OCI-M2 (cell line): ENCODE results near the gene SKIDA1.

Experiments
- DNase-seq: peaks from one replicate; lab custom pipeline; 2025; ENCODE audit not compliant: unreplicated experiment; lab: John Stamatoyannopoulos, UW

SKIDA1 gene

DNA sequence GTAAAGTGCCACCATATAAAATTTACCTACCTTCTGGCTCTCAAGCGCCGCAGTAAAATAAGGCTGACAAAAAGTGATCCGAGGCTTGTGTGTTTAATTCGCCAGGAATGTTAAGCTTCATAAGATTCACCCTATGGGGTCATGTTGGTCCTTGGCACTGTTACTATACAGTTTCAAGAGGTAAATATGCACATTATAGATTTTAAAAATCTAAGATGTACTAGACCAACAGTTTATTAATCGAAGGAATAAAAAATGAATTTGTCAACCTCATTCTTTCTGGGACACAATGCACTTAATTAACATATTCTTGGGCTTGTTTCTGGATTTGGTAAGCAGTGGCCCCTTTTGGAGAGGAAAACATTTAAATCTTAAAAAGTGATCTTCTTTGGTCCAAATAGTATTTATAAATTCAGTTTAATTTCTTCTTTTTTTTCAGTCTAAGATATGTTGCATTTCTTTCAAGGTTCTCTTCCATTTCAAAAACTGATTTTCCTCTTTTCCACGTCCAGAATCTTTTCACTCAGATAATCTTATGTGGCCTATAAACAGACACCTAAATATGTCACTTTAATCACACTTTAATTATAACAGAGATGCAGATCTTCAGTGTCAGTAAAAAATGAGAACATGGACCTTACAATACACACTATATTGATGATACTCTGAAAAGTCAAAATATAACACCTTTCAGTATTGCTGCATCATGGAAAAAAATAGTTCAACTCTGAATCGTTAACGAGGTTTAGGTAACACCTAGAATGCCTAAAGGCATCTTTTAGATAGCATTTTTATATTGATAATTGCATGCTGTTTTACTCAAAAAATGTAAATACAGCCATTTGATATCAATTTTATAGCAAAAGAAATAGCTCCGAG, 3.8 kb upstream of the SKIDA1 start:
- DNase-seq: no peak

DNA sequence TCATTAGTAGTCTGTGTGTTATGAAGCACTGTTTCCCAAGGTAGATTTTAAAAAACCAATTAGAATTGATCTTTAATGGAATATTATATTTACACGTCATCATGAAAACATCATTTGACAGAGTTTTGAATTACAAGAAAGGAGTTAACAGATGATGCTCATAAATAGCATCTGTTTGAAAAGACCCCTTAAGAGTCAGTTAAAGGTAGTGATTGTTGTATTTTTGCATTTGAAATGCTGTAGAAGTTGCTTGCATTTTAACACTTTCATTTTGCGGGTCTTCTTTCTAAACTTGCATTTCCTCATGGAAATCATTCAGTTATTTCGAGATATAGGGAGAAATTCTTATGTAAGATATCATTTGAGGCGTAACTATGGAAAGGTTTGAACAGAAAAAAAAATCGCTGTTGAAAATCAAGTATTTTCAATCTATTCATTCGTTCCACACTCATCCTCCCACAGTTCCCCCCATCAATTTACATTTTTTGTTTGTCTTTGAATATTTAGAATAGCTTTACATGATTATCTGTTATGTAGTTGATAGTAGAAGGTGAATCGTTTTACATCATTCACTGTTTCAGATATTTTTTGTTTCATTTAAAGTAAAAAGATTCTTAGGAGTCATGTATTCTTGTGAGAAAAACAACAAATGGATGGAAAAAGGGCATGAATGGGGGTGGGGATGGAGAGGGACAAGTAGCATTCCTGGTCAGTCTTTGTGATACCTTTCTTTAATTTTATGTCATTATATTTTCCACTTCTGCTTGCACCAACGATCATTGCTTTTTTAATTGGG, 3.0 kb upstream of the SKIDA1 start:
- no peak for DNase-seq

GRCh38 chr10:21527598-21528235, 2.2 kb upstream of the SKIDA1 start:
- no peak for DNase-seq

- DNase-seq: no peak
Measured at GRCh38 chr10:21526860-21527597, 1.5 kb upstream of the SKIDA1 start.

DNA sequence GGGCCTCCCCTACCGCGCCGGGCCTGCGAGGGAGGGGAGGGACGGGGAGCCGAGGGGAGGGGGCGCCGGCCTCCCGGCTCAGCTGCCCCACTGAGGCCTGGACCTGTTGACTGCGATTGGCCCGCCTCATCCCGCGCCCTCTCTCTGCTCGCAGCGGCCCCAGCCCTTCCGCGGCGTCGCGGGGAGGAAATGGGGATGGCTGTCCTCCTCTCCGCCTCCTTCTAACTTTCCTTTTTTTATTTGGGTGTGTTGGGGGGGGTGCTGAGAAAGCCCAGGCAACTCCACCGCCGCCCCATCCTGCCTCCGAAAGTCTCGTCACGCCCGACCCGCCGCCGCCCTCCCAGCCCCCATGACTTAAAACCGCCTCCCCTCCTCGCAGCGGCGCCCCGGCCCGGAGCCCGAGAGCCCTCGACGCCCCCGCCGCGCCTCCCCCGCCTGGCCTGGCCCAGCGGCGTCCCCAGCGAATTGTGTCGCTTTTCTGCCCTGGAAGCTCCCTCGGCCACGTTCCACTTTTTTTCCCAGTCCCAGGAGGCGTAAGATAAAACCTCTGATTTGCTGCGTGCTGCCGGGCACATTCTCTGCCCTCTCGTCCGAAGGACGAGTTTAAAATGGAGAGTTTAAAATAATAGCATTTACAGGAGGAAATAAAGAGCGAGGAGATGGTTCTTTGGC, 842 bp upstream of the SKIDA1 start:
- no peak for DNase-seq

- DNase-seq: no peak
Measured at GRCh38 chr10:21524526-21525366, 736 bp downstream of the SKIDA1 start.

DNA sequence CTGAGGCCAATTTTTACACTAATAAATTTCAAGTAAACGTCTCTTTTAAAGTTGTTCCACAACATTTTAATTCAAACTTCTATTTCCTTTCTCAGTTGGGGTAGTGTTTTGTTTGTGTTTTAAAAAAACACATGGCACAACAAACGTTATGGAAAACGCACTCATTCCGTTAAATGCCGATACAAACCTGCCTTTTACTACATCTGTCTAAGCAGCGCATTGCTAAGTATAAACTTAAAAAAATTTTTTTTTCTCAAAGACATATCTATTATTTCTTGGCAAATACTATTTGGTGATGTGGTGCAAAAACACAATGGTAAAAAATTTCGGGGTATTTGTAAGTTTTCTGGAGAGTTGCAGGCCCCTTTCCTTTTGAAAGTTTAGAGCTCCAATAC, 1.4 kb downstream of the SKIDA1 start:
- DNase-seq: no peak

- no peak for DNase-seq
Measured at GRCh38 chr10:21523557-21524008, 1.9 kb downstream of the SKIDA1 start.

DNA sequence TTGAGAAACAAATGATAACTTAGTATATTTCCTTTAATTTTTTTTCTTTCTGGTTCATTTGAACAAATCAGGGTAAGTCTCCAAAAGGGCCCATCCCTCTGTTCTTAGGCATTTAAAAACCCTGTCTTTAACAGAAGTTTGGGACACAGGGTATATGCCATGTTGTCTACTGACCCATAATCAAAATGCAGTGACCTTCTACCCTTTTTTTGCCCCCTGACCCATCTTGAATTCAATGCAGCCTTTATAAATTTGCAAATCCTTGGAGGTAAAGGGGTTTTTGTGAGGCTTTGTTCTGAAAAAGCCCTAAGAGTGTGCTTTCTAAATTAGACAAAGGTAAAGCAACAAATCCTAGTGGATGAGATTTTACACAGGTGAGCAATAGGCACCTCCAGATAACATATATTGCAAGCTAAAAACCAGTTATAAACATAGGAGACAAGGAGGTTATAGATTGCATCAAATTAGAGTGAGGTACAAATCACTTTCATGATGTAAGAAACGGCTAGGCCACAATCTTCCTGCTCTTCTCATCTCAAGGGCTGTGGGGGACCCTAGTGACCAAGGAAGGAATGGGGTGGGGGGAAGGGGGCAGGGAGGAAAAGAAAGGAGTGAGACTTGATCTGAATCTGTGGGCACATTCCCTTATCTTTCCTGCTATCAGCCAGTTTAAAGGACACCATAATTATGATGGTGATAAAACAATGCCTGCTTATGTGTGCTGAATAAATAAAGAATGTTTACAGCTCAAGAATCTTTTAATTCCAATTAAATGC, 2.7 kb downstream of the SKIDA1 start:
- DNase-seq: no peak

DNA sequence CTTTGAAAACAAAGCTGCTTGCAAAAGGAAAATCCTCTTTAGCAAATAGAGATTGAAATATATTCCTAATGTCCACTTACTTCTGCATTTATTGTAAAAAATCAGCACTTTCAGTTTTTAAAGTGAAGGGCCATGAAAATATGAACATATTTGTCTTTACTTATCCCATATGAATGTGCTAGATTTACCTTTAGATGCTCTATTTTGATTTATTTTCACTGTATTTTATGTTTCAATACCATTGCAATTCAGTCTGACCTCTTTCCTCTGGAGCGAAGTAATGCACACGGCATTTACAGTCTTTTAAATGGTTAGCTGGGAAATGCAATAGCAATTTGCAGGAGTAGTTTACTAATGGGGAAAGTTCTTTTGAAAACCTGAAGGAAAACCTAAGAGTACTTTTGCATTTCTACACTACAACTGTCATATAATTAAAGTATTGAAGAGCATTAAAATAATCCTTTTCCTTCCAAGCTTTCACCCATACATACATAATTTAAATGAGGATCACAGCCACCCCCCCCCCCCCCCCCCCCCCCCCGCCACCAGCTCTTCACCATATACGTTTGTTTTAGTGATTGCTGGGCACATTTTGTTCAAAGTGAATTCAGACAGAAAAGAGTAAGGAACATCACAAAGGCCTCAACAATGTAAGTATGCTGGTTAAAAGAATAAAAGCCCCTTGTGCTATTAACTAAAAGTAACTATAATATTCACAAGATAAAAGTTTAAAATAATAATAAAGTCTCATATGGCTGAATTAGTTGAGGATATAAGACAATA, 3.5 kb downstream of the SKIDA1 start:
- no peak for DNase-seq

DNA sequence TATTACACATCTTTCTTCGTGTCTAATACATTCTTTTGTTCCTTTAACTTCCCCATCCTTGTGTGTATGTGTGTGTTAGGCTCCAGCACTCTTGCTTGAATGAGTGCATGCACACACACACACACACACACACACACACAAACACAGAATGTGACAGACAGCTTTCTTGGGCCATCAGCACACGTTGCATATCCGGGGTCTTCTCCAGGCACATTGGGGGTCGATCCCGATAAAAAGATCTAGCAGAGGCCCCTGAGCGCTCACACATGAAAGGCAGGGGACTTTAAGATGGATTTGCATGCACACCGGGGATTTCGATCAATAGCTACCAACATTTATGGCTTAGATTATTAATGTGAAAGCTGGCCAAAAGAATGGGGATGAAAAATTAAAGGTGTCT, 4.5 kb downstream of the SKIDA1 start:
- no peak for DNase-seq

DNA sequence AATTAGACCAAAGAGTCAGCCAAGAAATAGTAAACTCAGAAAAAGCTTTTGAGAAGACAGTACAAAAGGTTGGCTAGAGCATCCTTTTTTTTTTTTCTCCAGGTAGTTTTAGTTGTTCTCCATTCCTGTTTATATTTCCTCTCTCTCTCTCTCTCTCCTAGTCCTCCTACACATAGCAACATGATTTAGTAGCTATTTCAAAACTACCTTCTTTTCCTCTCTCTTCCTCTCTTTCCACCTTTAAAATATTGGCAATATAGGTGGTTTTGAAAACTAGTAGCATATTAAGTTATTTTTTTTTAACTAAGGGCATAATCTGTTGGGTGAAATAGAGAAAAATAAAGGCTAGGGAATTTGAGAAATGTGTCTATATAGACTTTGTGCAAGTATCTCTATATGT, 5.0 kb downstream of the SKIDA1 start:
- DNase-seq: no peak

DNA sequence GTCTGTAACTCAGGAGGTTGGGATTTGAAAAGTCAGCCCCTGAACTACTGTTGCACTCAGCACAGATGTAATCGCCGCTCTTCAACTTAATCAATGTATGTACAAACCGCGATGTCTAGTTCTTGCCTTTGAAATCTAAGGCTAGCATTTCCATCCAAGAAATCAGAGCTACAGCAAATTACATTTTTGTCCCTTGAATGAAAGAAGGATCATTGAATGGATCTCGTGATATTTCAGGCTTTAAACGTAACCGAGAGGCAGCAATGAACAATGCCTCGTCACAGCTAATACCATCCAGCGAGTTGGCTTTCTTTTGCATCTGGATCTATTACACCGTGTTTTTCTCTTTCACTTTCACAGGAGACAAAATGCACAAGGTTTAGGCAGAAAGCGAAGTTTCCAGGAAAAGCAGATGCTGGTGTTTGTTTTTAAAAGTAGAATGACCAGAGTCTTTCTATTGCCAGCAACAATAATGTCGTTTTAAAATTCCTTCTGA, 5.5 kb downstream of the SKIDA1 start:
- no peak for DNase-seq

DNA sequence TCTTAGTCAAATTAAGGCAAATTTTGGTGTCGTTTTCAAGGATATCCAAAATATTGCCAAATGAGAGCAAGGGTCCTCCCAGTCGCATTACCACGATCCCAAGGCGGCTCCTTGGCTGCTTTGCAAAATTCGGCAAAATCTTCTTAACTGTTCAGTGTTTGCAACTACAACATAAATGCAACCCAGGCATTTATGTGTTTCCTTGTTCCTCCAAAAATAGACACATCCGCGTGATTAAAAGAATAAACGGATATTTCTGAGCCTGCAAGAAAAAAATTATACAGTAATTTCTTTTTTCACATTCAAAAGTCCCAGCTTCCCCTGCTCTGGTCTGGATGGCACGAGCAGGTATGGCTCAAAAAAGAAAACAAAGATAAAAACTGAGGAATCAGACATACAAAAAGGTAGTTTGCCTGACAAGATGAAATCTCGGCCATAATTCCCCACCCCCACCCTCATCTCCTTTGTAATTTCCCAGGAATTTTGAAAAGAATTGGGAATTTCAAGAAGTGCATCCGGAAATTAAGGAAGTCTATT, 6.0 kb downstream of the SKIDA1 start:
- DNase-seq: no peak

DNA sequence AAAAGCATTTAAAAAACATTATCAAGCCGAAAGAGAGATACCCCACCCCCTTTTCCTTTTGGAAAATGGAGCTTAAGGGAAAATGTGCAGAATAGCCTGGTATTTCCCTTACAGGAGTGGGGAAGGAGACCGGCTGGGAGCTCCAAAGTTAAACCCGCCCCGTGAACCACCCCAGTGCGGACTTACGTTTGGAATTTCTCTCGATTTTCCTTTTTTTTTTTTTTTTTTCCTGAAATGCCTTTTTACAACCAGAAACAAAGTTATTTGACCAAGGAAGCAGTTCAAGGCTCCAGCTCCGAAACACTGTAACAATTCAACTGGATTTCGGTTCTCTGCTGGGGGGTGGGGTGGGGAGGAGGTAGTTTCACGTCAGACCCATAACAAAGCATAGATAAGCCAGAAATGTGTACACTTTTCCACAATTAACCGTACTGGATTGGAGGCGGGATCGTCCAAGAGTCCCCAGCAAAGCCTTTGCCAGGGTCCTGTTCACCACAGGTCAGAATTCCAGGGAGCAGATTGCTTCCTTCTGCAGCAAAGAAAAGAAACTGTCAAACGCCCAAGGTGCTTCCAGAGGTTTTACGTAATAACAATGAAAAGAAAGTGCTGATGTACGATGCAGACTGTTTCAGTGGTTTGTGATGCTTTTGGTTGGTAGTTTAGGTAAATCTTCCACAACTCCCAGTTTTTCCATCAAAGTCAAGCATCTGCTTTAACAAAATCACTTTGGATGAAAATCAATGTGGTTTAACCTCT, 6.7 kb downstream of the SKIDA1 start:
- no peak for DNase-seq

DNA sequence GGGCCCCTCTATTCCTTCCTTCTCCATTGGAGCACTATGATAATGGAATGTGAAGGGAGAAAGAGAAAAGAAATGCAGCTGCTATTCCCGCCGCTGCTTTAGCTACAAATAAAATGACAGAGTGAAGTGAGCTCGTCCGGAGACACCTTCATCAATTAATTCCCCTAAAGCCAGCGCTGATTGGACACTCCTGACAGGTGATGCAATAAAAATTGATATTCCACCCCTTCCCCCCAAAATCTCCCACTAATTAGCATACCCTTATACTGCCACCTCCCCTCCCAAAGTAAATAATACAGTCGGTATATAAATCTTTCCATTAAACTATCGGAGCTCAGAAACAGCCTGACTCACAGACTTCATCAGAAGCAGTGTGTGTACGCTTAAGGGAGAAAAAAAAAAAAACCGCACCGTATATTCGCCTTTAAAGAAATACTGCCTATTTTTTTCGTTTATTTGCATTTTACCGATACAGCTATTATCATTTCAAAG, 7.3 kb downstream of the SKIDA1 start:
- no peak for DNase-seq
